CD4-positive, alpha-beta T cell (primary cell): ENCODE measurements around the gene ST6GALNAC3. TPM values are rescaled to one million over a fixed set of nuclear protein-coding genes. Genes with fewer than 3 reads are reported as not detected.

ENCODE experiments used
- ATAC-seq: fragments of 200-7000 bp; cut with Tn5 transposase; one replicate; pipeline ENCODE4 v1.10.0; 2022; ENCODE audit warnings: mild to moderate bottlenecking; ENCODE audit not compliant: poor library complexity
- CTCF ChIA-PET: fragments of 350-600 bp; sonication (Branson Sonifier 250); formaldehyde crosslinking; loops from one replicate; lab custom pipeline; 2021; ENCODE audit warnings: antibody characterized with exemption, inconsistent platforms; lab: Charles Lee
- POLR2A ChIA-PET: fragments of 350-600 bp; sonication (Branson Sonifier 250); formaldehyde crosslinking; loops from one replicate; lab custom pipeline; 2021; ENCODE audit warnings: antibody characterized with exemption, inconsistent platforms; lab: Charles Lee
- DNase-seq, 14 experiments: peaks; one replicate each; pipeline ENCODE4 v3.0.0-alpha.2; 2013 to 2020; ENCODE audit warnings: mixed read lengths in 2 of 14
- H3K27ac ChIP-seq, 2 donors: one replicate each; pipeline versions ENCODE4 v1.5.1 to v1.7.0; 2013; ENCODE audit warnings: low read length in 2 of 2, low read depth in 1 of 2, mild to moderate bottlenecking in 1 of 2
- H3K27me3 ChIP-seq, 2 experiments: 1 replicate in 1 of 2; 2 replicates in 1 of 2; pipeline versions ENCODE4 v1.6.1 to v1.7.0; 2013; ENCODE audit warnings: low read length in 2 of 2, control low read depth in 1 of 2, mild to moderate bottlenecking in 1 of 2, moderate library complexity in 1 of 2; ENCODE audit not compliant: insufficient read depth in 2 of 2, control insufficient read depth in 1 of 2
- H3K36me3 ChIP-seq: one replicate; pipeline ENCODE4 v1.6.1; 2013; ENCODE audit warnings: low read length, control low read depth; ENCODE audit not compliant: insufficient read depth
- H3K4me1 ChIP-seq: one replicate; pipeline ENCODE4 v1.6.1; 2013; ENCODE audit warnings: low read length, control low read depth; ENCODE audit not compliant: insufficient read depth
- H3K4me3 ChIP-seq: one replicate; pipeline ENCODE4 v1.5.1; 2013; ENCODE audit warnings: mild to moderate bottlenecking, low read length, moderate library complexity
- H3K9me3 ChIP-seq, 2 experiments: 1 replicate in 1 of 2; 2 replicates in 1 of 2; pipeline versions ENCODE4 v1.6.1 to v1.7.0; 2013; ENCODE audit warnings: low read length in 2 of 2, mild to moderate bottlenecking in 2 of 2, control low read depth in 1 of 2, moderate library complexity in 1 of 2; ENCODE audit not compliant: control insufficient read depth in 1 of 2, insufficient read depth in 1 of 2
- H3K27ac Mint-ChIP-seq: one replicate; pipeline ENCODE4 v1.8.0; 2020; ENCODE audit warnings: mixed read lengths
- H3K27me3 Mint-ChIP-seq: one replicate; pipeline ENCODE4 v1.8.0; 2021; ENCODE audit warnings: mixed read lengths
- H3K36me3 Mint-ChIP-seq: one replicate; pipeline ENCODE4 v1.8.0; 2021; ENCODE audit warnings: low read depth, mixed read lengths
- H3K4me1 Mint-ChIP-seq: one replicate; pipeline ENCODE4 v1.8.0; 2021; ENCODE audit warnings: low read depth, mixed read lengths
- H3K4me3 Mint-ChIP-seq: one replicate; pipeline ENCODE4 v1.8.0; 2020; ENCODE audit warnings: mild to moderate bottlenecking, mixed read lengths
- H3K9me3 Mint-ChIP-seq: one replicate; pipeline ENCODE4 v1.8.0; 2020; ENCODE audit warnings: mixed read lengths
- CTCF ChIP-seq: fragments of 200-600 bp; IDR thresholded peaks from one replicate; pipeline ENCODE4 v1.8.0; 2022; ENCODE audit warnings: antibody characterized with exemption, mild to moderate bottlenecking
- intact Hi-C, 2 experiments: fragments of 100-400 bp; cut with DNase I in 1 of 2; cut with micrococcal nuclease in 1 of 2; formaldehyde crosslinking; loops; one replicate each; pipeline versions ENCODE4 v1.15.1 to v1.9.0; 2023 to 2025; cut with DNase I, micrococcal nuclease
- total RNA-seq, 174 experiments: library from RNA in 2 of 174; stranded (reverse) in 2 of 174; gene quantifications; one replicate each; pipeline ENCODE4 v1.2.3 and lab custom pipeline; 2021 to 2026

The ST6GALNAC3 gene
- total RNA-seq, 2 experiments from 2014 or later = 0.77 to 1.3 TPM

GRCh38 chr1:76256289-76257223, 182.0 kb downstream of the ST6GALNAC3 start:
- no peak overlapping the region for H3K27ac ChIP-seq
- POLR2A ChIA-PET = interaction anchor here (1.7 kb wide), 1 partner anchor 11 kb away, joined by 10 read pairs; no protein-coding TSS in a partner anchor
- no peaks in the 10 kb centered on the region for H3K27me3 Mint-ChIP-seq
- H3K4me3 ChIP-seq = no peak overlapping the region
- TF ChIP-seq CTCF = no peak
- H3K36me3 ChIP-seq = no peaks in the 10 kb centered on the region
- CTCF ChIA-PET = no interaction called here
- intact Hi-C loops = loop anchor here in 1 of 2 experiments (5.0 kb wide), 1 partner anchor 36 kb away; no protein-coding TSS in a partner anchor
- peak overlapping the region; percentile 78 for H3K4me3 Mint-ChIP-seq
- peaks cover 8% of the 10 kb centered on the region for H3K4me1 ChIP-seq
- no peaks in the 10 kb centered on the region for H3K27me3 ChIP-seq
- H3K9me3 Mint-ChIP-seq = no peaks in the 10 kb centered on the region
- DNase-seq = peak in 1 of 14 experiments; percentile 28
- no peaks in the 10 kb centered on the region for H3K36me3 Mint-ChIP-seq
- ATAC-seq = peak; percentile 37
- H3K27ac Mint-ChIP-seq = peak overlapping the region; percentile 58
- no peaks in the 10 kb centered on the region for H3K9me3 ChIP-seq
- H3K4me1 Mint-ChIP-seq = peaks cover 69% of the 10 kb centered on the region

- no peak overlapping the region for H3K4me3 Mint-ChIP-seq
- Histone ChIP-seq H3K4me1 (peaks cover 8% of the 10 kb centered on the region), H3K27ac (no peak overlapping the region), H3K9me3 (no peaks in the 10 kb centered on the region), H3K27me3 (no peaks in the 10 kb centered on the region), H3K36me3 (no peaks in the 10 kb centered on the region), H3K4me3 (no peak overlapping the region)
- POLR2A ChIA-PET = interaction anchor here (1.7 kb wide), 1 partner anchor 10 kb away, joined by 10 read pairs; no protein-coding TSS in a partner anchor
- DNase-seq (no peak), ATAC-seq (no peak)
- no peak for TF ChIP-seq CTCF
- H3K9me3 Mint-ChIP-seq = no peaks in the 10 kb centered on the region
- intact Hi-C loops = loop anchor here in 1 of 2 experiments (5.0 kb wide), 1 partner anchor 34 kb away; no protein-coding TSS in a partner anchor
- CTCF ChIA-PET = no interaction called here
- no peaks in the 10 kb centered on the region for H3K27me3 Mint-ChIP-seq
- H3K36me3 Mint-ChIP-seq = no peaks in the 10 kb centered on the region
- H3K27ac Mint-ChIP-seq = peak overlapping the region; percentile 18
- peaks cover 80% of the 10 kb centered on the region for H3K4me1 Mint-ChIP-seq
Observed at GRCh38 chr1:76257823-76258222, 183.3 kb downstream of the ST6GALNAC3 start.

DNA sequence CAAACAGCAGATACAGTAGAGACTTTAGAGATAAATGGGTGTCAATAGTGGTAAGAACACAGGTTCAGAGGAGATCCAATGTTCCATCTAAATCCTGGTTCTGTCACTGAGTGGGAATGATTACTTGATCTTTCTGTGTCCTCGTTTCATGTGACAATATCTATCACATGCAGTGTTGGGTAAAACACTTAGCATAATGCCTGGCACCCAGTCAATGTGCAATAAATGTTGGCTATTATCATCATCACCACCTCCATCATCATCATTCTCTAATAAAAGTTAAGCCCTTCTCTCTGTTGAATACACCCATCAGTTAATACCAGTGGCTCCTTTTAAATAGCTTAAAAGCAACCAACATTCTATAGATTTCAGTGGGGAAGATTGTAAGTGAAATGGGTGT, 184.7 kb downstream of the ST6GALNAC3 start:
- H3K36me3 ChIP-seq = no peaks in the 10 kb centered on the region
- no peaks in the 10 kb centered on the region for H3K9me3 ChIP-seq
- intact Hi-C loops = loop anchor here in 1 of 2 experiments (5.0 kb wide), 1 partner anchor 33 kb away; no protein-coding TSS in a partner anchor
- H3K27me3 ChIP-seq = no peaks in the 10 kb centered on the region
- DNase-seq (no peak), ATAC-seq (no peak)
- CTCF ChIA-PET = no interaction called here
- POLR2A ChIA-PET = no interaction called here
- H3K4me3 Mint-ChIP-seq = no peak overlapping the region
- TF ChIP-seq CTCF = no peak
- H3K27ac ChIP-seq = no peak overlapping the region
- no peaks in the 10 kb centered on the region for H3K27me3 Mint-ChIP-seq
- H3K4me1 ChIP-seq = peaks cover 8% of the 10 kb centered on the region
- peaks cover 81% of the 10 kb centered on the region for H3K4me1 Mint-ChIP-seq
- no peaks in the 10 kb centered on the region for H3K36me3 Mint-ChIP-seq
- peak overlapping the region; percentile 37 for H3K27ac Mint-ChIP-seq
- H3K9me3 Mint-ChIP-seq = no peaks in the 10 kb centered on the region
- H3K4me3 ChIP-seq = no peak overlapping the region
